Mesothelial cell of epicardium (in vitro differentiated cells): Measurements from ENCODE around the gene INSL3. TPM values are rescaled to one million over a fixed set of nuclear protein-coding genes. Genes with fewer than 3 reads are reported as not detected.

Experiments
- DNase-seq, 2 experiments: peaks; one replicate each; pipeline ENCODE4 v3.0.0; 2021; ENCODE audit warnings: low spot score in 2 of 2; ENCODE audit not compliant: unreplicated experiment in 2 of 2
- H3K27ac Mint-ChIP-seq: 2 replicates; pipeline ENCODE4 v1.8.0; 2021; ENCODE audit warnings: mixed read lengths
- H3K27me3 Mint-ChIP-seq: 2 replicates; pipeline ENCODE4 v1.8.0; 2021; ENCODE audit warnings: low read depth, mixed read lengths
- H3K36me3 Mint-ChIP-seq: 2 replicates; pipeline ENCODE4 v1.8.0; 2021; ENCODE audit warnings: mixed read lengths
- H3K4me1 Mint-ChIP-seq: 2 replicates; pipeline ENCODE4 v1.8.0; 2021; ENCODE audit warnings: mixed read lengths
- H3K4me3 Mint-ChIP-seq: 2 replicates; pipeline ENCODE4 v1.8.0; 2021; ENCODE audit warnings: mild to moderate bottlenecking, moderate library complexity, mixed read lengths
- H3K9me3 Mint-ChIP-seq: 2 replicates; pipeline ENCODE4 v1.8.0; 2021; ENCODE audit warnings: mixed read lengths
- total RNA-seq: library from RNA; stranded (reverse); gene quantifications from 3 replicates; pipeline ENCODE4 v1.2.1, GENCODE V29; 2021
- TF ChIP-seq, protein P1 (sequence below): fragments of 200-600 bp; sonication (generic); IDR thresholded peaks from one replicate; pipeline ENCODE4 v1.5.0; 2021; ENCODE audit warnings: antibody characterized with exemption; ENCODE audit not compliant: unreplicated experiment

The INSL3 gene
- total RNA-seq, 1 donor from 2014 or later = 0.92 TPM

DNA sequence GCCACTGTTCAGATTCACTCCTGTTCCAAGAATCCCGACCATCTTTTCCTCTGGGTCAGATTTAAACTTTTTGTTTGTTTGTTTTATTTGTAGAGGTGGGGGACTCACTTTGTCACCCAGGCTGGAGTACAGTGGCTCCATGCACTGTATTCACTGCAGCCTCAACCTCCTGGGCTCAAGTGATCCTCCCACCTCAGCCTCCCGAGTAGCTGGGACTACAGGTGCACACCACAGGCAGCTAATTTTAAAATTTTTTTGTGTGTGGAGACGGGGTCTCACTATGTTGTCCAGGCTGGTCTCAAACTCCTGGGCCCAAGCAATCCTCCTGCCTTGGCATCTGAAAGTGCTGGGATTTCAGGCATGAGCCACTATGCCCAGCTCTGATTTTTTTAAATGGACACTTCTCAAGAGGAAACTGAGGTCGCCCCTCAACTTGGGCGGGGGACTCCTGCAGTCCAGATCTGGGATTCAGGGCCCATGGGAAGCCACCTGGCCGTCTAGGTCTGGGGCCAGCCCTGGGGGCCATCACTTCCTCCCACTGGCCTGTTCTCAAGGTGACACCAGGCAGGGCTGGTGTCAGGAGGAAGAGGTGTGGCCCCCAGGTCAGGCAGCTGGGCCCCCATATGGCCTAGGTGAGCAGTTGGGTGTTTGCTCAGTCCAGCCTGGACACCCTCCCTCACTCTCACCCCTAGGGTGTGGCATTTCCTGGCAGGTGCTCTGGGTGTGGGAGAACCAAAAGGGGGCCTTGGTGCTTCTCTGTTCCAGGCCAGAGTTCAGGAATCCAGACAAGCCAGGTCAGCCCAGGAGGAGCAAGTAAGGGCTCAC, 25.1 kb downstream of the INSL3 start:
- no peak for DNase-seq
- no peaks in the 10 kb centered on the region for H3K36me3 Mint-ChIP-seq
- H3K9me3 Mint-ChIP-seq = no peaks in the 10 kb centered on the region
- H3K4me3 Mint-ChIP-seq = no peak overlapping the region
- TF ChIP-seq, protein P1, sequence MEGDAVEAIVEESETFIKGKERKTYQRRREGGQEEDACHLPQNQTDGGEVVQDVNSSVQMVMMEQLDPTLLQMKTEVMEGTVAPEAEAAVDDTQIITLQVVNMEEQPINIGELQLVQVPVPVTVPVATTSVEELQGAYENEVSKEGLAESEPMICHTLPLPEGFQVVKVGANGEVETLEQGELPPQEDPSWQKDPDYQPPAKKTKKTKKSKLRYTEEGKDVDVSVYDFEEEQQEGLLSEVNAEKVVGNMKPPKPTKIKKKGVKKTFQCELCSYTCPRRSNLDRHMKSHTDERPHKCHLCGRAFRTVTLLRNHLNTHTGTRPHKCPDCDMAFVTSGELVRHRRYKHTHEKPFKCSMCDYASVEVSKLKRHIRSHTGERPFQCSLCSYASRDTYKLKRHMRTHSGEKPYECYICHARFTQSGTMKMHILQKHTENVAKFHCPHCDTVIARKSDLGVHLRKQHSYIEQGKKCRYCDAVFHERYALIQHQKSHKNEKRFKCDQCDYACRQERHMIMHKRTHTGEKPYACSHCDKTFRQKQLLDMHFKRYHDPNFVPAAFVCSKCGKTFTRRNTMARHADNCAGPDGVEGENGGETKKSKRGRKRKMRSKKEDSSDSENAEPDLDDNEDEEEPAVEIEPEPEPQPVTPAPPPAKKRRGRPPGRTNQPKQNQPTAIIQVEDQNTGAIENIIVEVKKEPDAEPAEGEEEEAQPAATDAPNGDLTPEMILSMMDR = no peak
- H3K27me3 Mint-ChIP-seq = peaks cover 72% of the 10 kb centered on the region
- peaks cover 6% of the 10 kb centered on the region for H3K4me1 Mint-ChIP-seq
- H3K27ac Mint-ChIP-seq = no peak overlapping the region

DNA sequence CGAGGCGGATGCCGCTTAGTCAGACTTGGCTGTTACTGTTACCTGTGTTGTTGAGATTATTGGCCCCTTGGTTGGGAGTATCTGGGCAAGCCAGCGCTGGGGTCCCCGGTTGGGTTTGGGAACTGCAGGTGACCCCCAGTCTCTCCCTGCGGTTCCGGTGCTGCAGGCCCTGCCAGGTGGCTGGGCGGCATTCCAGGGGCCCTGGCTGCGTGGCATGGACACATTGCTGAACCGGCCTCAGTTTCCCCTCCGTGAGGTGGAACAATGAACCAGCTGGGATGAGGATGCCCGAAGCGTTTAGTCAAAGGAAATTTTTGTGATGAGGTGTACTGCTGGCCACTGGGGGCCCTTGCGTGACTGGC, 25.8 kb downstream of the INSL3 start:
- Mint-ChIP-seq H3K36me3 (no peaks in the 10 kb centered on the region), H3K4me1 (peaks cover 6% of the 10 kb centered on the region), H3K9me3 (no peaks in the 10 kb centered on the region), H3K4me3 (no peak overlapping the region), H3K27me3 (peaks cover 69% of the 10 kb centered on the region), H3K27ac (no peak overlapping the region)
- TF ChIP-seq, protein P1 = no peak
- no peak for DNase-seq

DNA sequence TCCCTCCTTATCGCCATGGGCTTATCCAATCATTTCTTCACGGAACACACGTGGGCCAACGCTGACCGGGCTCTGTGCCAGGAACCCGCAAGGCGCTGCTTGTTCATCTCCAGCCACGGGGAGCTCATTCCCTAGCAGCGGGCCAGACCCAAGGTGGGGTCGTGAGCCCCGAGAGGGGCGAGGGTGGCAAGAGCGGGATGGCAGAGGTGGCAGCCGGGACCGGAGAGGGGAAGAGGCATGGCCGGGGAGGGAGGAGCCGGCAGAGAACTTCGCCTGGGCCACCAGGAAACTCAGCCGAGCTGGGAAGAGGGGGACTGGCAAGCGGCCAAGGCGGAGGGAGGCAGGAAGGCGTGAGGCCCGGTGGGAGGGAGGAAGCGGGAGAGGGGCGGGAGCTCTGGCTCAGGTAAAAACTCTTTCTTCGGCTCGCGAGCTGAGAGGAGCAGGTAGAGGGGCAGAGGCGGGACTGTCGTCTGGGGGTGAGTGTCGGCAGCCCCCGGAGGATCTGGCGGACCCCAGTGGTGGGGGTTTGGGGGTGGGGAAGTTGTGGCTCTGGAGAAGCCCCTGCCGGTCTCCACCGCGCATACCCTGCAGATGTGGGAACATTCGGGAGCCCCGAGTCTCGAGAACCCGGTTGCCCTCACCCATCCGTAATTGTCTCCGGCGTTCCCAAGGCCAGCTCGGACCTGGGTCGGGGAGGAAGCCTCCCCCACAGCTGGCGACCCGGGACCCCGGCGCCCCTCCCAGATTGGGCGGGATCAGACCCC, 26.4 kb downstream of the INSL3 start, which contains the start of gene B3GNT3:
Gene B3GNT3 (plus strand): TSS at position 408 of the 764 bp plus-strand sequence. CDS start 12,670 bp downstream, outside the sequence.
- no peak within 1 kb of the TSS for H3K27ac Mint-ChIP-seq
- DNase-seq = peak in 1 of 2 experiments; percentile 57
- H3K36me3 Mint-ChIP-seq = no peaks in the 10 kb centered on the region
- peaks cover 6% of the 10 kb centered on the region for H3K4me1 Mint-ChIP-seq
- H3K9me3 Mint-ChIP-seq = no peaks in the 10 kb centered on the region
- TF ChIP-seq, protein P1 = no peak
- no peak within 1 kb of the TSS for H3K4me3 Mint-ChIP-seq
- H3K27me3 Mint-ChIP-seq = peaks cover 72% of the 10 kb centered on the region

DNA sequence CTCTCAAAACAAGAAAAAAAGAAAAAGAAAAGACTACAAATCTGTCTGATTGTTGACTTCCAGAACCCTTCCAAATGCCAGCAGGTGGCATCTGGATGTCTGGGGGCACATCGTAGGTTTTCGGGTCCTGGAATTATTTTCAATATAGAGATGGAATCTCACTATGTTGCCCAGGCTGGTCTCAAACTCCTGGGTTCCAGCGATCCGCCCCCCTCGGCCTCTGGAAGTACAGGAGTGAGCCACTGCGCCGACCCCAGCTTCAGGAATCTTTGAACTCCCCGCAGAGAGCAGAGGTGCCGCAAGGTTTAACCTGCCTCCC, 26.9 kb downstream of the INSL3 start:
- TF ChIP-seq, protein P1 = no peak
- H3K4me3 Mint-ChIP-seq = no peak overlapping the region
- no peaks in the 10 kb centered on the region for H3K9me3 Mint-ChIP-seq
- H3K36me3 Mint-ChIP-seq = no peaks in the 10 kb centered on the region
- DNase-seq = no peak
- no peak overlapping the region for H3K27ac Mint-ChIP-seq
- peaks cover 70% of the 10 kb centered on the region for H3K27me3 Mint-ChIP-seq
- peaks cover 6% of the 10 kb centered on the region for H3K4me1 Mint-ChIP-seq

DNA sequence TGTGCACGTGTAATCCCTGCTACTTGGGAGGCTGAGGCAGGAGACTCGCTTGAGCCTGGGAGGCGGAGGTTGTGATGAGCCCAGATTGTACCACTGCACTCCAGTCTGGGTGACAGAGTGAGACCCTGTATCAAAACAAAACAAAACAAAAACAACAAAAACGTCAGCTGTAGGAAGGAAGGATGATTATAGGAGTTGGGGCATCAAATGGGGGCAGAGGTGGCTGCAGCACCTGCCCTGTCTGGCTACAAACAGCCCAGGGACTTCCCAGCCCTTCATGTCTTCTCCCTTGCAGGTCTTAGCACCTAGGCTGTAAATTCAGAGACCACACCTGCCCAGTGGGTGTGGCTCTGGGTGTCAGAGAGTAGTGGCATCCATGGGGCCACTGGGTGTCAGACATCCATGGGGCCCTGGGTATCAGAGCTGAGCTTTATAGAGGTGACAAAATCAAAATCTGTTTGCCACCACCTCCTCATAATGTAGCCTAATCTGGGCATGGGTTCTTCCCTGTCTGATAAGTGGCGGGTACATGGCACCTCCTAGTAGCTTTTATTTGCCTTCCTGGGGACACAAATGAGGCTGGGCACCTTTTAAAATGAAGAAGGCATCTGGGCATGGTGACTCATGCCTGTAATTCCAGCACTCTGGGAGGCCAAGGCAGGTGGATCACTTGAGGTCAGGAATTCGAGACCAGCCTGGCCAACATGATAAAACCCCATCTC, 31.1 kb downstream of the INSL3 start:
- Mint-ChIP-seq H3K27me3 (peaks cover 32% of the 10 kb centered on the region), H3K4me3 (no peak overlapping the region), H3K27ac (no peak overlapping the region), H3K4me1 (peaks cover 6% of the 10 kb centered on the region), H3K9me3 (no peaks in the 10 kb centered on the region), H3K36me3 (no peaks in the 10 kb centered on the region)
- DNase-seq = no peak
- TF ChIP-seq, protein P1 = no peak
